SK-N-SH (cell line): Measurements from ENCODE around the gene TACSTD2. TPM values are rescaled to one million over a fixed set of nuclear protein-coding genes. Genes with fewer than 3 reads are reported as not detected.
"Not testable (repeated sequence)": the region's sequence is repeated elsewhere in the genome, so short reads cannot be mapped to it uniquely, and the experiment has no call there.

Experiments
- CTCF ChIA-PET: fragments of 300-600, 350-600 bp; formaldehyde crosslinking; extraction: SDS; loops from one replicate; lab custom pipeline; 2021; lab: Yijun Ruan, JAX
- POLR2A ChIA-PET: fragments of 350-600 bp; sonication (Branson Sonifier 250); formaldehyde crosslinking; extraction: SDS; loops from one replicate; lab custom pipeline; 2020; ENCODE audit warnings: antibody characterized with exemption, inconsistent platforms; lab: Yijun Ruan, JAX
- DNase-seq: peaks from one replicate; pipeline ENCODE4 v3.0.0; 2012
- H2AFZ ChIP-seq: fragments of 200-600 bp; sonication (generic); 2 replicates; pipeline ENCODE4 v1.8.1; 2016; ENCODE audit warnings: antibody characterized with exemption, mild to moderate bottlenecking, low read depth
- H3F3A ChIP-seq: fragments of 200-600 bp; sonication (generic); replicated peaks from 2 replicates; pipeline ENCODE3; 2016; ENCODE audit warnings: antibody characterized with exemption, mild to moderate bottlenecking; ENCODE audit not compliant: insufficient read depth
- H3K27ac ChIP-seq, 2 experiments: fragments of 200-500 bp in 1 of 2; fragments of 200-600 bp in 1 of 2; sonication (Bioruptor generic) in 1 of 2; sonication (generic), shearing (Covaris generic) in 1 of 2; 2 replicates each; pipeline versions ENCODE4 v1.5.1 to v1.6.1; 2014 to 2016; ENCODE audit warnings: low read depth in 2 of 2, inconsistent platforms in 1 of 2, low read length in 1 of 2, mild to moderate bottlenecking in 1 of 2, mixed read lengths in 1 of 2
- H3K27me3 ChIP-seq: fragments of 200-600 bp; sonication (generic), shearing (Covaris generic); 2 replicates; pipeline ENCODE4 v1.6.1; 2016; ENCODE audit warnings: mixed run types; ENCODE audit not compliant: insufficient read depth
- H3K36me3 ChIP-seq, 2 experiments: fragments of 200-500 bp in 1 of 2; fragments of 200-600 bp in 1 of 2; sonication (Bioruptor generic) in 1 of 2; sonication (generic) in 1 of 2; replicated peaks in 1 of 2; 2 replicates each; pipeline versions ENCODE3 to v1.5.1; 2014 to 2016; ENCODE audit warnings: low read length in 1 of 2, mild to moderate bottlenecking in 1 of 2; ENCODE audit not compliant: insufficient read depth in 2 of 2, control insufficient read depth in 1 of 2
- H3K4me1 ChIP-seq, 2 experiments: fragments of 200-500 bp in 1 of 2; fragments of 200-600 bp in 1 of 2; sonication (Bioruptor generic) in 1 of 2; sonication (generic), shearing (Covaris generic) in 1 of 2; 2 replicates each; pipeline versions ENCODE4 v1.5.1 to v1.6.1; 2014 to 2016; ENCODE audit warnings: low read depth in 1 of 2, low read length in 1 of 2, mixed run types in 1 of 2; ENCODE audit not compliant: insufficient read depth in 2 of 2, control insufficient read depth in 1 of 2
- H3K4me2 ChIP-seq: fragments of 200-600 bp; sonication (generic), shearing (Covaris generic); 2 replicates; pipeline ENCODE4 v1.6.1; 2017; ENCODE audit warnings: mixed run types
- H3K4me3 ChIP-seq, 2 experiments: fragments of 200-500 bp in 1 of 2; fragments of 200-600 bp in 1 of 2; sonication (Bioruptor generic) in 1 of 2; sonication (generic), shearing (Covaris generic) in 1 of 2; 2 replicates each; pipeline versions ENCODE4 v1.5.1 to v1.8.1; 2014 to 2016; ENCODE audit warnings: low read depth in 2 of 2, inconsistent platforms in 1 of 2, low read length in 1 of 2, mild to moderate bottlenecking in 1 of 2, mixed read lengths in 1 of 2, moderate library complexity in 1 of 2
- H3K79me2 ChIP-seq: fragments of 200-600 bp; sonication (generic); 2 replicates; pipeline ENCODE4 v1.8.1; 2017; ENCODE audit warnings: mild to moderate bottlenecking; ENCODE audit not compliant: insufficient read depth
- H3K9ac ChIP-seq: fragments of 200-600 bp; sonication (generic); 2 replicates; pipeline ENCODE4 v1.6.1; 2017; ENCODE audit warnings: mixed run types
- H3K9me2 ChIP-seq: fragments of 200-600 bp; sonication (generic); 2 replicates; pipeline ENCODE4 v1.6.1; 2017; ENCODE audit warnings: mixed run types
- H3K9me3 ChIP-seq: fragments of 200-600 bp; sonication (generic); 2 replicates; pipeline ENCODE4 v1.6.1; 2017; ENCODE audit warnings: mixed run types, mild to moderate bottlenecking, moderate library complexity
- H4K20me1 ChIP-seq: fragments of 200-600 bp; sonication (generic); 2 replicates; pipeline ENCODE4 v1.6.1; 2017; ENCODE audit warnings: mild to moderate bottlenecking, mixed run types; ENCODE audit not compliant: insufficient read depth
- ELF1 ChIP-seq: IDR thresholded peaks from 2 replicates; pipeline ENCODE4 v1.4.0; 2012
- EP300 ChIP-seq, 2 experiments: IDR thresholded peaks; 2 replicates each; pipeline versions ENCODE4 v1.4.0 to v1.6.1; 2012; ENCODE audit warnings: borderline replicate concordance in 1 of 2, low read depth in 1 of 2, low read length in 1 of 2
- FOXM1 ChIP-seq: IDR thresholded peaks from 2 replicates; pipeline ENCODE4 v1.4.0; 2012; ENCODE audit warnings: low read depth, mild to moderate bottlenecking
- GABPA ChIP-seq: IDR thresholded peaks from 2 replicates; pipeline ENCODE4 v1.4.0; 2012; ENCODE audit warnings: low read depth, mild to moderate bottlenecking
- GATA2 ChIP-seq: sonication (generic); formaldehyde crosslinking; IDR thresholded peaks from 2 replicates; pipeline ENCODE4 v1.5.0; 2020; ENCODE audit warnings: mild to moderate bottlenecking, missing genetic modification reagents
- IRF3 ChIP-seq: fragments of 150-350 bp; IDR thresholded peaks from 2 replicates; pipeline ENCODE4 v1.6.1; 2016; ENCODE audit warnings: mild to moderate bottlenecking, low read depth, low read length
- JUND ChIP-seq: IDR thresholded peaks from 2 replicates; pipeline ENCODE4 v1.4.0; 2012
- MEF2A ChIP-seq: IDR thresholded peaks from 2 replicates; pipeline ENCODE4 v1.4.0; 2012; ENCODE audit warnings: low read depth, borderline replicate concordance
- SMC3 ChIP-seq: IDR thresholded peaks from 2 replicates; pipeline ENCODE4 v1.6.1; 2012; ENCODE audit warnings: low read depth, low read length, improper control_type of control experiment
- YY1 ChIP-seq: IDR thresholded peaks from 2 replicates; pipeline ENCODE4 v1.4.0; 2012; ENCODE audit warnings: low read depth, mild to moderate bottlenecking
- WGBS: methylation state at CpG from one replicate; pipeline ENCODE4 v1.1.6; 2017; ENCODE audit warnings: low lambda C conversion rate; 5-methylcytosine and 5-hydroxymethylcytosine counted together
- polyA plus RNA-seq, 3 experiments: library from polyadenylated mRNA; depleted of rRNA; stranded (reverse); fragments of >200 nt; gene quantifications; 2 replicates each; pipeline ENCODE4 v1.2.3, GENCODE V29; 2012
- TF ChIP-seq, protein P1 (sequence below): IDR thresholded peaks from 2 replicates; pipeline ENCODE4 v1.4.0; 2012; ENCODE audit warnings: low read depth, borderline replicate concordance

Gene TACSTD2
- polyA plus RNA-seq, 1 of the 3 experiments (the other 2 are of a cell fraction): 0.02 TPM

DNA sequence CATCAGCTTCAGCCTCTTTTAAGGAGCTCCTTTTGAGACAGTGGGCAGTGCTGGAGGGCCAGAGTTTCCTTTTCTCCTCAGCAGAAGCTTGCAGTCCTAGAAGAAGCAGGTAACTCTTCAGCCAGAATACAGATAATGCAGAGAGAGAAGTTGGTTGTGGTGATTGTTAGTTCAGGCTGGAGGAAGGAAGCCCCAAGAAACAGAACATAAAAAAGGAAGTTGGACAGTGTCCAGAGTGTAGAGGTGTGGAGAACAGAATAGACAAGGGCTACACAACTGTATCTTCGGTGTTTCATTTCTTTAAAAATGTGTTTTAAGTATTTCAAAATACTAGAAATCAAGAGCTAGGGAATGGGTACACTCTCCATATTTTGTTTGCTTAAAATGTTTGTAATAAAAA is 6.4 kb upstream of the TACSTD2 start:
- peak overlapping the region; percentile 79 to 85; a peak in 3 of 4 replicates for H3K27ac ChIP-seq

GRCh38 chr1:58582143-58582542 is 5.1 kb upstream of the TACSTD2 start:
- CTCF ChIA-PET: interaction anchor here (0.6 to 1.2 kb wide), 2 partner anchors 9 to 70 kb away, joined by 3 read pairs; no protein-coding TSS in a partner anchor
- H3K9me3 ChIP-seq, H3K4me2 ChIP-seq, H2AFZ ChIP-seq, H3K27me3 ChIP-seq, H3K27ac ChIP-seq, H3K9ac ChIP-seq, POLR2A ChIA-PET, H4K20me1 ChIP-seq, H3K4me3 ChIP-seq, DNase-seq, H3K36me3 ChIP-seq, H3K9me2 ChIP-seq, H3K79me2 ChIP-seq: not testable (repeated sequence)
- Histone ChIP-seq H3K4me1 (peaks cover 0 to 12% of the 10 kb centered on the region in 2 experiments; a peak in 2 of 4 replicates), H3F3A (peaks cover 12% of the 10 kb centered on the region)
- 93% methylated on average over 1 of the region's 1 CpG for WGBS

More for the DNA sequence above, 6.4 kb upstream of the TACSTD2 start:
- H2AFZ ChIP-seq: peak overlapping the region; percentile 44; the same call in 1 of the 2 replicates
- TF ChIP-seq EP300 (IDR thresholded peaks at IDR 0.05; ENCODE audit: borderline replicate concordance in 1 of 2, low read depth in 1 of 2, low read length in 1 of 2): no peak
- no peaks in the 10 kb centered on the region for H3K27me3 ChIP-seq
- peaks cover 12% of the 10 kb centered on the region for H3F3A ChIP-seq
- H3K4me2 ChIP-seq: no peak overlapping the region
- H4K20me1 ChIP-seq: no peaks in the 10 kb centered on the region
- WGBS: 87% methylated on average over 1 of the region's 1 CpG
- ChIA-PET CTCF (interaction anchor here (1.1 kb wide), 1 partner anchor 37 kb away, joined by 3 read pairs; the partner anchor contains the start of gene OMA1), POLR2A (no interaction called here)
- no peak for DNase-seq
- no peaks in the 10 kb centered on the region for H3K9me3 ChIP-seq
- H3K79me2 ChIP-seq: no peaks in the 10 kb centered on the region
- H3K36me3 ChIP-seq: no peaks in the 10 kb centered on the region
- H3K9ac ChIP-seq: no peak overlapping the region
- no peak overlapping the region for H3K4me3 ChIP-seq
- peaks cover 0 to 12% of the 10 kb centered on the region in 2 experiments; a peak in 2 of 4 replicates for H3K4me1 ChIP-seq
- no peaks in the 10 kb centered on the region for H3K9me2 ChIP-seq

DNA sequence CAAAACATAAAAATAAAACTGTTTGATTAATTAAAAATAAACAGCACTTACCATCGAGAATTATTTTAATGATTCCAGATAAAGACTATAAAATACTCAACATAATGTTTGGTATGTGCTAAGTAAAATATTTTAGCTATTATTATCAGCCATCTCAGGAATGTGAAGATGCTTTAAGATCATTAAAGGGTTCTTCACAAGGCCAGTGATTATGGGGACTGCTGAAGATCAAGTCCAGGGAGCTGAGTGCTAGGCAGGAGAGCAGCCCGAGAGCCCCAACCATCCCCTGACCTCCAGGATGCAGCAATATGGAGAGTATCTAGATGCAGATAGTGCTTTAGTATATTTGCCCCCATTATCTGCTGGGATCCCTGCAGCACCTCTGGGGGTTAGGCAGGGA is 4.6 kb upstream of the TACSTD2 start:
- no peak overlapping the region for H2AFZ ChIP-seq
- H4K20me1 ChIP-seq: no peaks in the 10 kb centered on the region
- peaks cover 12% of the 10 kb centered on the region for H3F3A ChIP-seq
- H3K27me3 ChIP-seq: no peaks in the 10 kb centered on the region
- no peak for DNase-seq
- no peak overlapping the region for H3K4me2 ChIP-seq
- no peak overlapping the region for H3K9ac ChIP-seq
- no peaks in the 10 kb centered on the region for H3K9me2 ChIP-seq
- no peak overlapping the region for H3K4me3 ChIP-seq
- no peak overlapping the region for H3K27ac ChIP-seq
- 82% methylated on average over 2 of the region's 2 CpGs for WGBS
- no peaks in the 10 kb centered on the region for H3K9me3 ChIP-seq
- no peak for TF ChIP-seq GATA2 (CRISPR knock-in tag)
- no peak for TF ChIP-seq GABPA
- TF ChIP-seq JUND: no peak
- no peak for TF ChIP-seq IRF3
- TF ChIP-seq YY1: no peak
- TF ChIP-seq SMC3: no peak
- TF ChIP-seq MEF2A: no peak
- no peak for TF ChIP-seq FOXM1
- TF ChIP-seq, protein P1, sequence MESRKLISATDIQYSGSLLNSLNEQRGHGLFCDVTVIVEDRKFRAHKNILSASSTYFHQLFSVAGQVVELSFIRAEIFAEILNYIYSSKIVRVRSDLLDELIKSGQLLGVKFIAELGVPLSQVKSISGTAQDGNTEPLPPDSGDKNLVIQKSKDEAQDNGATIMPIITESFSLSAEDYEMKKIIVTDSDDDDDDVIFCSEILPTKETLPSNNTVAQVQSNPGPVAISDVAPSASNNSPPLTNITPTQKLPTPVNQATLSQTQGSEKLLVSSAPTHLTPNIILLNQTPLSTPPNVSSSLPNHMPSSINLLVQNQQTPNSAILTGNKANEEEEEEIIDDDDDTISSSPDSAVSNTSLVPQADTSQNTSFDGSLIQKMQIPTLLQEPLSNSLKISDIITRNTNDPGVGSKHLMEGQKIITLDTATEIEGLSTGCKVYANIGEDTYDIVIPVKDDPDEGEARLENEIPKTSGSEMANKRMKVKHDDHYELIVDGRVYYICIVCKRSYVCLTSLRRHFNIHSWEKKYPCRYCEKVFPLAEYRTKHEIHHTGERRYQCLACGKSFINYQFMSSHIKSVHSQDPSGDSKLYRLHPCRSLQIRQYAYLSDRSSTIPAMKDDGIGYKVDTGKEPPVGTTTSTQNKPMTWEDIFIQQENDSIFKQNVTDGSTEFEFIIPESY: no peak
- no peak for TF ChIP-seq ELF1
- H3K36me3 ChIP-seq: no peaks in the 10 kb centered on the region
- ChIA-PET CTCF (interaction anchor here (0.6 to 1.2 kb wide), 2 partner anchors 9 to 71 kb away, joined by 3 read pairs; no protein-coding TSS in a partner anchor), POLR2A (no interaction called here)
- no peaks in the 10 kb centered on the region for H3K79me2 ChIP-seq
- peaks cover 0 to 12% of the 10 kb centered on the region in 2 experiments; a peak in 1 of 4 replicates for H3K4me1 ChIP-seq
